MM.1S (cell line): ENCODE data around the gene ZFHX3.

Experiments
- DNase-seq: peaks from one replicate; pipeline ENCODE4 v3.0.0-alpha.2; 2015
- H2AFZ ChIP-seq: fragments of 300-600 bp; sonication (generic); 2 replicates; pipeline ENCODE4 v1.6.0; 2016; ENCODE audit warnings: antibody characterized with exemption, low read length
- H3F3A ChIP-seq: fragments of 300-600 bp; sonication (generic); 2 replicates; pipeline ENCODE4 v1.6.1; 2016; ENCODE audit warnings: mild to moderate bottlenecking, antibody characterized with exemption, low read length, moderate library complexity, mixed read lengths; ENCODE audit not compliant: insufficient read depth
- H3K27ac ChIP-seq: fragments of 300-600 bp; sonication (generic); 2 replicates; pipeline ENCODE4 v1.5.1; 2016; ENCODE audit warnings: mild to moderate bottlenecking, low read length
- H3K27me3 ChIP-seq: fragments of 300-600 bp; sonication (generic); replicated peaks from 2 replicates; pipeline ENCODE4 v1.6.0; 2016; ENCODE audit warnings: low read length; ENCODE audit not compliant: insufficient read depth
- H3K36me3 ChIP-seq: fragments of 300-600 bp; sonication (generic); replicated peaks from 2 replicates; pipeline ENCODE4 v1.6.1; 2016; ENCODE audit warnings: mild to moderate bottlenecking, low read length, mixed read lengths; ENCODE audit not compliant: insufficient read depth
- H3K4me1 ChIP-seq: fragments of 300-600 bp; sonication (generic); 2 replicates; pipeline ENCODE4 v1.6.1; 2016; ENCODE audit warnings: low read length, mixed read lengths
- H3K4me2 ChIP-seq: fragments of 300-600 bp; sonication (generic); 2 replicates; pipeline ENCODE4 v1.6.0; 2016; ENCODE audit warnings: low read depth, low read length
- H3K4me3 ChIP-seq: fragments of 300-600 bp; sonication (generic); 2 replicates; pipeline ENCODE4 v1.5.1; 2016; ENCODE audit warnings: low read length, mixed read lengths
- H3K79me2 ChIP-seq: fragments of 300-600 bp; sonication (generic); 2 replicates; pipeline ENCODE4 v1.6.1; 2016; ENCODE audit warnings: mixed run types, low read length, mixed read lengths
- H3K9ac ChIP-seq: fragments of 300-600 bp; sonication (generic); 2 replicates; pipeline ENCODE4 v1.6.1; 2016; ENCODE audit warnings: low read length, mixed read lengths
- H3K9me2 ChIP-seq: fragments of 300-600 bp; sonication (generic); replicated peaks from 2 replicates; pipeline ENCODE4 v1.6.1; 2016; ENCODE audit warnings: mild to moderate bottlenecking, low read length, mixed read lengths; ENCODE audit not compliant: insufficient read depth
- H3K9me3 ChIP-seq: fragments of 300-600 bp; sonication (generic); replicated peaks from 2 replicates; pipeline ENCODE4 v1.6.1; 2016; ENCODE audit warnings: mild to moderate bottlenecking, low read length, mixed read lengths; ENCODE audit not compliant: insufficient read depth
- H4K20me1 ChIP-seq: fragments of 300-600 bp; sonication (generic); 2 replicates; pipeline ENCODE4 v1.6.1; 2016; ENCODE audit warnings: mild to moderate bottlenecking, low read length, moderate library complexity, mixed read lengths; ENCODE audit not compliant: insufficient read depth
- EZH2 ChIP-seq: fragments of 300-600 bp; sonication (generic); optimal IDR thresholded peaks from 2 replicates; pipeline ENCODE3; 2017; ENCODE audit warnings: low read depth, mild to moderate bottlenecking, antibody characterized with exemption, low read length, mixed read lengths
- EZH2phosphoT487 ChIP-seq: fragments of 300-600 bp; sonication (generic); IDR thresholded peaks from 2 replicates; pipeline ENCODE4 v1.6.1; 2018; ENCODE audit warnings: antibody characterized with exemption, low read length
- TF ChIP-seq, protein P1 (sequence below): fragments of 300-600 bp; sonication (generic); IDR thresholded peaks from 2 replicates; pipeline ENCODE4 v1.5.1; 2016; ENCODE audit warnings: antibody characterized with exemption, low read length, mixed read lengths

The ZFHX3 gene

DNA sequence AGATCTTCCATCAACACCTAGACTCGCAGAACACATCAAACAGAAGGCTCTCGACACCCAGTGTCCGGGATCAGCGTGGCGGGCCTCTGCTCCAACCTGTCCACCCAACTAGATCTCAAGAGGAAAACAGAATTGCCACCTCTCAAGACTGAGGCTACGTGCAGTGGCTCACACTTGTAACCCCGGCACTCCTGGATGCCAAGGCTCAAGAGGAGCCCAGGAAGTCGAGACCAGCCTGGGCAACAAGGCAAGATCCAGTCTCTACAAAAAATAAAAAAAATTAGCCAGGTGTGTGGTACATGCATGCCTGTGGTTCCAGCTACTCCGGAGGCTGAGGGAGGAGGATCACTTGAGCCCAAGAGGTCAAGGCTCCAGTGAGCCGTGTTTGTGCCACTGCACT, 132.6 kb downstream of the ZFHX3 start:
- no peak for DNase-seq
- Histone ChIP-seq H3F3A (no peaks in the 10 kb centered on the region), H3K4me3 (no peak overlapping the region), H3K79me2 (no peaks in the 10 kb centered on the region), H3K9me2 (no peaks in the 10 kb centered on the region), H3K36me3 (no peaks in the 10 kb centered on the region), H2AFZ (no peak overlapping the region), H3K9ac (no peak overlapping the region), H3K9me3 (no peaks in the 10 kb centered on the region), H3K27ac (no peak overlapping the region), H3K4me2 (no peak overlapping the region), H3K27me3 (no peaks in the 10 kb centered on the region), H4K20me1 (no peaks in the 10 kb centered on the region), H3K4me1 (no peaks in the 10 kb centered on the region)
- no peak for TF ChIP-seq EZH2
- no peak for TF ChIP-seq EZH2phosphoT487
- TF ChIP-seq, protein P1, sequence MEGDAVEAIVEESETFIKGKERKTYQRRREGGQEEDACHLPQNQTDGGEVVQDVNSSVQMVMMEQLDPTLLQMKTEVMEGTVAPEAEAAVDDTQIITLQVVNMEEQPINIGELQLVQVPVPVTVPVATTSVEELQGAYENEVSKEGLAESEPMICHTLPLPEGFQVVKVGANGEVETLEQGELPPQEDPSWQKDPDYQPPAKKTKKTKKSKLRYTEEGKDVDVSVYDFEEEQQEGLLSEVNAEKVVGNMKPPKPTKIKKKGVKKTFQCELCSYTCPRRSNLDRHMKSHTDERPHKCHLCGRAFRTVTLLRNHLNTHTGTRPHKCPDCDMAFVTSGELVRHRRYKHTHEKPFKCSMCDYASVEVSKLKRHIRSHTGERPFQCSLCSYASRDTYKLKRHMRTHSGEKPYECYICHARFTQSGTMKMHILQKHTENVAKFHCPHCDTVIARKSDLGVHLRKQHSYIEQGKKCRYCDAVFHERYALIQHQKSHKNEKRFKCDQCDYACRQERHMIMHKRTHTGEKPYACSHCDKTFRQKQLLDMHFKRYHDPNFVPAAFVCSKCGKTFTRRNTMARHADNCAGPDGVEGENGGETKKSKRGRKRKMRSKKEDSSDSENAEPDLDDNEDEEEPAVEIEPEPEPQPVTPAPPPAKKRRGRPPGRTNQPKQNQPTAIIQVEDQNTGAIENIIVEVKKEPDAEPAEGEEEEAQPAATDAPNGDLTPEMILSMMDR = no peak

DNA sequence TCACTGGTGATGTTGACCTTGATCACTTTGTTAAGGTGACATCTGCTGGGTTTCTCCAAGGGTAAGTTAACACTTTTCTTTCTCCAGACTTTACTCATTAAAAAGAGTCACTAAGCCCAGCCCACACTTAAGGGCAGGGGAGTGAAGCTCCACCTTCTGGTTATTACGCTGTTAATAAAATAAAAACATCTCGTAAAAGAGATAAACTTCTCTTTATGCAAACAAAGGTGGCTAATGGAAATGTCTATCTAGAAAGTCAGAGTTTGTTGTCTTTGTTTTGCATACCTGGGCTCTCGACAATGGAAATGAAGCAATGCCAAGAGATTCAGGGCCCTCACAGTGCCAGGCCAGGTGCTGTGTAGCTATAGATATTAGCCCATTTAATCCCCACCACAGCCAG, 134.4 kb downstream of the ZFHX3 start:
- TF ChIP-seq EZH2 (no peak), EZH2phosphoT487 (no peak)
- TF ChIP-seq, protein P1 = no peak
- no peak for DNase-seq
- Histone ChIP-seq H3K36me3 (no peaks in the 10 kb centered on the region), H3K9me2 (no peaks in the 10 kb centered on the region), H3F3A (no peaks in the 10 kb centered on the region), H3K79me2 (no peaks in the 10 kb centered on the region), H3K9me3 (no peaks in the 10 kb centered on the region), H3K27ac (no peak overlapping the region), H3K9ac (no peak overlapping the region), H3K4me1 (no peaks in the 10 kb centered on the region), H3K27me3 (no peaks in the 10 kb centered on the region), H4K20me1 (no peaks in the 10 kb centered on the region), H3K4me2 (no peak overlapping the region), H3K4me3 (no peak overlapping the region), H2AFZ (no peak overlapping the region)

DNA sequence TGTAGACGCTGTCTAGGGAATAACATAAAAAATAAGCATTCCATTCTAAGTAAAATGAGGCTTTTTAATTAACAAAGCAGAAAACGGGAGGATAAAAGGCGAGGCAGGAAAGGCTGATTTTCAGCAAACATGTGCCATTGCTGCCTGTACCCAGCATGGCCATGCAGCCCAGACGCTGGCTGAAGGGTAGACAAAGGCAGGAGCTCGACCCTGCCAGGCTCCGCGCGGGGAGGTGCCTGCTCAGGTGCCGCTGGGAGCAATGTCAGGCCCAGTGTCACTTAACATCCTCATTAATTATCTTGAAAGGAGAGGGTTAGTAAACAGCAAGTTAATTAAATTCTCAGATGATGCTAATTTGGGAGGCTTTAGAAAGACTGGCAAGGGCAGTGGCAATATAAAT, 136.0 kb downstream of the ZFHX3 start:
- H3K79me2 ChIP-seq = no peaks in the 10 kb centered on the region

DNA sequence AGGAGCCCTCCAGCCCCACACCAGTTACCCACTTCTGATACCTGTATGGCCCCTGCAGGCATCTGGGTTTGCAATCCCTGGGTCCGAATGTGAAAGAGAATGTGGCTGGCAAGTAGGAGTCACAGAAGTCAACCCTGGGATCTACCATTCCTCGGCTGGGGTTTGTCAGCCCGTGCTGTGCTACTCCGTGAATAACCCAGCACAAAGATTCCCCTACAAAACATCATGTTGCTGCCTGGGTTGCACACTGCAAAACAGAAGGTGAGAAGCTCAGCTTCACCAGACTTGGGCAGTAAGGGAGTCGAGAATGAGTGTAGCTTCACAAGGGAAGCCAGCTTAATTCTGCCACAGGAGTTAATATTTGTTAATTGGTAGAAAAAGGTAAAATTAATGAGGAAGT, 137.1 kb downstream of the ZFHX3 start:
- Histone ChIP-seq H3K9me3 (no peaks in the 10 kb centered on the region), H3K4me1 (no peaks in the 10 kb centered on the region), H4K20me1 (no peaks in the 10 kb centered on the region), H3F3A (no peaks in the 10 kb centered on the region), H3K9me2 (no peaks in the 10 kb centered on the region), H3K4me2 (no peak overlapping the region), H3K79me2 (no peaks in the 10 kb centered on the region), H3K27me3 (no peaks in the 10 kb centered on the region), H3K9ac (no peak overlapping the region), H3K4me3 (no peak overlapping the region), H2AFZ (no peak overlapping the region), H3K27ac (no peak overlapping the region), H3K36me3 (no peaks in the 10 kb centered on the region)
- no peak for DNase-seq
- TF ChIP-seq, protein P1 = no peak
- no peak for TF ChIP-seq EZH2phosphoT487
- no peak for TF ChIP-seq EZH2

More for the DNA sequence above, 136.0 kb downstream of the ZFHX3 start:
- Histone ChIP-seq H3K9me2 (no peaks in the 10 kb centered on the region), H2AFZ (no peak overlapping the region), H3K9ac (no peak overlapping the region), H3K36me3 (no peaks in the 10 kb centered on the region), H3K4me2 (no peak overlapping the region), H3K4me1 (no peaks in the 10 kb centered on the region), H3K4me3 (no peak overlapping the region), H4K20me1 (no peaks in the 10 kb centered on the region), H3F3A (no peaks in the 10 kb centered on the region), H3K9me3 (no peaks in the 10 kb centered on the region), H3K27me3 (no peaks in the 10 kb centered on the region), H3K27ac (no peak overlapping the region)
- no peak for TF ChIP-seq EZH2phosphoT487
- no peak for DNase-seq
